ENCODE data around the gene IGSF9B. TPM values are rescaled to one million over a fixed set of nuclear protein-coding genes. Genes with fewer than 3 reads are reported as not detected.

IGSF9B gene
- total RNA-seq, 2 donors from 2014 or later: 1.6 to 3.3 TPM

- Histone ChIP-seq H3K27me3 (no peaks in the 10 kb centered on the region), H3K4me3 (no peak overlapping the region), H3K36me3 (replicated peaks in 1 of 2; ENCODE audit: insufficient read depth in 1 of 2, low read depth in 2 of 2) (no peaks in the 10 kb centered on the region), H3K9me3 (no peaks in the 10 kb centered on the region), H3K27ac (no peak overlapping the region), H3K4me1 (no peaks in the 10 kb centered on the region)
- ATAC-seq (no peak), DNase-seq (no peak)
- WGBS, 2 donors: 85 to 91% methylated on average over 14 to 16 of the region's 16 CpGs
- TF ChIP-seq CTCF (IDR thresholded peaks at IDR 0.05): no peak
- TF ChIP-seq POLR2A (IDR thresholded peaks at IDR 0.05): no peak
- intact Hi-C loops (cut with DNase I): no loop called here
Observed at GRCh38 chr11:133908827-133909226, 47.9 kb downstream of the IGSF9B start.

DNA sequence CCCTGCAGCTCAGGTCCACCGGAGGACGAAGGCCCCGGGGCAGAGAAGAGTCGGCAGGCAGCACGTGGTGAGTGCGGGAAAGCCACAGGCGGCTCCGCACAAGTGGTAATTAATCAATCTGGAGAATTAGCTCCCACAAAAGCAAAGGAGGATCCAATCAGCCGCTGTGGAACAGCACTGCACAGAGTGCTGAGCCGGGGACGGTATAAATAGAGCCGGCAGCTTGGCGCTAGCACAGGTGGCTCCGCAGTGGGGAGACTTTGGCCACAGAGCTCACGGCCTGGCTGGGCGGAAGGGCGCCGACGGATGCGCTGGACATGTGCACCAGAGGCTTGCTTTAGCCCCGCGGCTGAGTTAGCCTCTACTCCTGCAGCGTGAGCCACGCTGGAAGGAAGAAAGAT, 48.9 kb downstream of the IGSF9B start:
- 89 to 92% methylated on average over 24 of the region's 24 CpGs for whole genome bisulfite sequencing, 2 donors

GRCh38 chr11:133907216-133907615, 49.6 kb downstream of the IGSF9B start:
- Histone ChIP-seq H3K36me3 (replicated peaks in 1 of 2; ENCODE audit: insufficient read depth in 1 of 2, low read depth in 2 of 2) (no peaks in the 10 kb centered on the region), H3K9me3 (no peaks in the 10 kb centered on the region), H3K4me1 (no peaks in the 10 kb centered on the region), H3K27me3 (no peaks in the 10 kb centered on the region), H3K27ac (no peak overlapping the region), H3K4me3 (no peak overlapping the region)
- 88 to 89% methylated on average over 8 of the region's 9 CpGs for WGBS, 2 donors
- TF ChIP-seq CTCF (IDR thresholded peaks at IDR 0.05) (no peak), POLR2A (IDR thresholded peaks at IDR 0.05) (no peak)
- intact Hi-C loops (cut with DNase I): no loop called here
- DNase-seq: no peak
- no peak for ATAC-seq

More for the DNA sequence above, 48.9 kb downstream of the IGSF9B start:
- ATAC-seq (no peak), DNase-seq (no peak)
- H3K9me3 ChIP-seq: no peaks in the 10 kb centered on the region
- H3K4me1 ChIP-seq: no peaks in the 10 kb centered on the region
- no peak overlapping the region for H3K27ac ChIP-seq
- intact Hi-C loops (cut with DNase I): no loop called here
- H3K4me3 ChIP-seq: no peak overlapping the region
- TF ChIP-seq CTCF (IDR thresholded peaks at IDR 0.05): no peak
- H3K27me3 ChIP-seq: no peaks in the 10 kb centered on the region
- H3K36me3 ChIP-seq (replicated peaks in 1 of 2; ENCODE audit: insufficient read depth in 1 of 2, low read depth in 2 of 2): no peaks in the 10 kb centered on the region

DNA sequence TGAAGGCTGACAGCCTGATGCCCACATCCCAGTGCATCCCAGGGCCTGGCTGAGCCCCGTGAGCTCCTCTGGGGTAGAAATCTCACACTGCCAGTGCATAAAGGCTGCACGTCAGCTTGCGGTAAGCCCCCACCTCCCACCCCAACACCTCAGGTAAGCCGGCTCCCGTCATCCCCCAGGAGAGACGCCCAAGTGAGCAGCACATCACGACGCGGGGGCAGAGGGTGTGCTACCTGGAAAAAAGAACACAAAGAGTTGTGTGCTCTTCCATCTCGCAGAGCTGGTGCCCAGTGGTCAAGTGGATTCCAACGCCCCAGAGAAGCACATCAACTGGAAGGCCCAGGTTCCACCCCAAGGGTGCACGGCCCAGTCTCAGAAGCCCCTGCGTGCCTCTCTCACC, 50.0 kb downstream of the IGSF9B start:
- WGBS, 2 donors: 83 to 94% methylated on average over 11 to 13 of the region's 13 CpGs
- intact Hi-C loops (cut with DNase I): no loop called here
- no peaks in the 10 kb centered on the region for H3K36me3 ChIP-seq (replicated peaks in 1 of 2; ENCODE audit: insufficient read depth in 1 of 2, low read depth in 2 of 2)
- no peak overlapping the region for H3K27ac ChIP-seq
- no peak overlapping the region for H3K4me3 ChIP-seq
- ATAC-seq (no peak), DNase-seq (no peak)
- H3K27me3 ChIP-seq: no peaks in the 10 kb centered on the region
- no peaks in the 10 kb centered on the region for H3K4me1 ChIP-seq
- H3K9me3 ChIP-seq: no peaks in the 10 kb centered on the region
- TF ChIP-seq POLR2A (IDR thresholded peaks at IDR 0.05): no peak
- no peak for TF ChIP-seq CTCF (IDR thresholded peaks at IDR 0.05)

GRCh38 chr11:133906241-133906640, 50.5 kb downstream of the IGSF9B start:
- DNase-seq (no peak), ATAC-seq (no peak)
- intact Hi-C loops (cut with DNase I): no loop called here

More at GRCh38 chr11:133906241-133906640, 50.5 kb downstream of the IGSF9B start:
- Histone ChIP-seq H3K4me1 (no peaks in the 10 kb centered on the region), H3K36me3 (replicated peaks in 1 of 2; ENCODE audit: insufficient read depth in 1 of 2, low read depth in 2 of 2) (no peaks in the 10 kb centered on the region), H3K4me3 (no peak overlapping the region), H3K9me3 (no peaks in the 10 kb centered on the region), H3K27ac (no peak overlapping the region), H3K27me3 (no peaks in the 10 kb centered on the region)
- 60 to 86% methylated on average over 1 to 15 of the region's 15 CpGs for WGBS, 2 donors
- TF ChIP-seq POLR2A (IDR thresholded peaks at IDR 0.05): no peak
- TF ChIP-seq CTCF (IDR thresholded peaks at IDR 0.05): no peak

Measured in body of pancreas (tissue), 4 donors.